Smooth muscle cell (in vitro differentiated cells): ENCODE data around the gene CDKN2B-AS1. TPM values are rescaled to one million over a fixed set of nuclear protein-coding genes. Genes with fewer than 3 reads are reported as not detected.

ENCODE experiments used
- DNase-seq: peaks from one replicate; lab custom pipeline; 2025; ENCODE audit not compliant: unreplicated experiment; lab: John Stamatoyannopoulos, UW
- H2AFZ ChIP-seq: fragments of 200-600 bp; sonication (generic); 2 replicates; pipeline ENCODE4 v1.6.0; 2016; ENCODE audit warnings: antibody characterized with exemption, low read depth, mild to moderate bottlenecking
- H3F3A ChIP-seq: fragments of 200-600 bp; sonication (generic); 2 replicates; pipeline ENCODE4 v1.6.0; 2017; ENCODE audit warnings: antibody characterized with exemption, low read depth
- H3K27ac ChIP-seq: fragments of 200-600 bp; sonication (generic); 2 replicates; pipeline ENCODE4 v1.5.1; 2016; ENCODE audit warnings: low read depth, mild to moderate bottlenecking
- H3K27me3 ChIP-seq: fragments of 200-600 bp; sonication (generic); 2 replicates; pipeline ENCODE4 v1.6.1; 2016; ENCODE audit warnings: low read depth, mild to moderate bottlenecking
- H3K36me3 ChIP-seq: fragments of 200-600 bp; sonication (generic); 2 replicates; pipeline ENCODE4 v1.5.1; 2016; ENCODE audit warnings: low read depth
- H3K4me1 ChIP-seq: fragments of 200-600 bp; sonication (generic); 2 replicates; pipeline ENCODE4 v1.5.1; 2016; ENCODE audit warnings: low read depth
- H3K4me2 ChIP-seq: fragments of 200-600 bp; sonication (generic); 2 replicates; pipeline ENCODE4 v1.6.0; 2016; ENCODE audit warnings: mild to moderate bottlenecking
- H3K4me3 ChIP-seq: fragments of 200-600 bp; sonication (generic); 2 replicates; pipeline ENCODE4 v1.5.1; 2016; ENCODE audit warnings: mild to moderate bottlenecking
- H3K79me2 ChIP-seq: fragments of 200-600 bp; sonication (generic); 2 replicates; pipeline ENCODE4 v1.6.0; 2016; ENCODE audit warnings: low read depth, mild to moderate bottlenecking
- H3K9ac ChIP-seq: fragments of 200-600 bp; sonication (generic); 2 replicates; pipeline ENCODE4 v1.6.0; 2016; ENCODE audit warnings: low read depth
- H3K9me3 ChIP-seq: fragments of 200-600 bp; sonication (generic); replicated peaks from 2 replicates; pipeline ENCODE4 v1.5.1; 2016; ENCODE audit warnings: low read depth
- H4K20me1 ChIP-seq: fragments of 200-600 bp; sonication (generic); 2 replicates; pipeline ENCODE4 v1.6.0; 2016; ENCODE audit warnings: low read depth
- CTCF ChIP-seq: fragments of 200-600 bp; sonication (generic); IDR thresholded peaks from 2 replicates; pipeline ENCODE4 v1.5.1; 2017; ENCODE audit warnings: borderline replicate concordance, mild to moderate bottlenecking, antibody characterized with exemption; ENCODE audit not compliant: insufficient read depth, poor library complexity, severe bottlenecking
- WGBS: methylation state at CpG from one replicate; pipeline ENCODE4 v1.1.7; 2016; ENCODE audit warnings: low lambda C conversion rate; 5-methylcytosine and 5-hydroxymethylcytosine counted together
- polyA plus RNA-seq: library from polyadenylated mRNA; unstranded; fragments of >200 nt; fragmentation: Nextera tagmentation; extraction: Ambion mirVana; gene quantifications from 2 replicates; pipeline ENCODE4 v1.2.1, GENCODE V29; 2016
- total RNA-seq: library from RNA; depleted of rRNA; stranded (reverse); fragments of >200 nt; gene quantifications from 2 replicates; pipeline ENCODE4 v1.2.3, GENCODE V29; 2014

The CDKN2B-AS1 gene
- total and polyA plus RNA-seq, 2 experiments from 2014 or later = 32.7 to 38.5 TPM

GRCh38 chr9:22053178-22053577 is 58.6 kb downstream of the CDKN2B-AS1 start:
- Histone ChIP-seq H3K27ac (peak overlapping the region; percentile 93), H2AFZ (no peak overlapping the region), H4K20me1 (no peaks in the 10 kb centered on the region), H3K9ac (peak overlapping the region; percentile 64), H3K4me3 (no peak overlapping the region), H3K9me3 (no peaks in the 10 kb centered on the region), H3F3A (peaks cover 8% of the 10 kb centered on the region), H3K27me3 (no peaks in the 10 kb centered on the region), H3K4me1 (peaks cover 25% of the 10 kb centered on the region), H3K4me2 (peak overlapping the region; percentile 78), H3K36me3 (no peaks in the 10 kb centered on the region), H3K79me2 (no peaks in the 10 kb centered on the region)
- 49% methylated on average over 2 of the region's 2 CpGs for WGBS
- DNase-seq = no peak
- no peak for TF ChIP-seq CTCF

- H3K79me2 ChIP-seq = no peaks in the 10 kb centered on the region
- 79% methylated on average over 3 of the region's 3 CpGs for WGBS
- H2AFZ ChIP-seq = no peak overlapping the region
- peak overlapping the region; percentile 47 for H3K4me2 ChIP-seq
- H3F3A ChIP-seq = peaks cover 8% of the 10 kb centered on the region
- H3K27me3 ChIP-seq = no peaks in the 10 kb centered on the region
- no peaks in the 10 kb centered on the region for H3K9me3 ChIP-seq
- peaks cover 25% of the 10 kb centered on the region for H3K4me1 ChIP-seq
- H3K9ac ChIP-seq = no peak overlapping the region
- no peaks in the 10 kb centered on the region for H3K36me3 ChIP-seq
- no peak overlapping the region for H3K4me3 ChIP-seq
- H3K27ac ChIP-seq = peak overlapping the region; percentile 93
- no peaks in the 10 kb centered on the region for H4K20me1 ChIP-seq
- no peak for TF ChIP-seq CTCF
- DNase-seq = no peak
Observed at GRCh38 chr9:22054076-22054475, 59.5 kb downstream of the CDKN2B-AS1 start.

- no peaks in the 10 kb centered on the region for H3K27me3 ChIP-seq
- H3K4me2 ChIP-seq = peak overlapping the region; percentile 47
- no peaks in the 10 kb centered on the region for H3K36me3 ChIP-seq
- peaks cover 8% of the 10 kb centered on the region for H3F3A ChIP-seq
- TF ChIP-seq CTCF = no peak
- no peaks in the 10 kb centered on the region for H3K79me2 ChIP-seq
- no peak overlapping the region for H2AFZ ChIP-seq
- H3K27ac ChIP-seq = peak overlapping the region; percentile 93
- H4K20me1 ChIP-seq = no peaks in the 10 kb centered on the region
- H3K9me3 ChIP-seq = no peaks in the 10 kb centered on the region
- H3K4me1 ChIP-seq = peaks cover 22% of the 10 kb centered on the region
- DNase-seq = no peak
- WGBS = 94% methylated on average over 2 of the region's 2 CpGs
- no peak overlapping the region for H3K9ac ChIP-seq
- H3K4me3 ChIP-seq = no peak overlapping the region
Observed at GRCh38 chr9:22054529-22054928, 59.9 kb downstream of the CDKN2B-AS1 start.

GRCh38 chr9:22055090-22055489 is 60.5 kb downstream of the CDKN2B-AS1 start:
- Histone ChIP-seq H3K27ac (peak overlapping the region; percentile 68), H2AFZ (no peak overlapping the region), H3K9ac (peak overlapping the region; percentile 21), H3K27me3 (no peaks in the 10 kb centered on the region), H3K4me3 (no peak overlapping the region), H3K79me2 (no peaks in the 10 kb centered on the region), H3K4me2 (no peak overlapping the region), H4K20me1 (no peaks in the 10 kb centered on the region), H3K9me3 (no peaks in the 10 kb centered on the region), H3K4me1 (peaks cover 18% of the 10 kb centered on the region), H3F3A (peaks cover 8% of the 10 kb centered on the region), H3K36me3 (no peaks in the 10 kb centered on the region)
- no peak for DNase-seq
- no peak for TF ChIP-seq CTCF
